ENCODE data around the gene CCM2L. TPM values are rescaled to one million over a fixed set of nuclear protein-coding genes. Genes with fewer than 3 reads are reported as not detected.

Gene CCM2L
- total and polyA plus RNA-seq, 12 donors, result 2.2 to 28.2 (median 6.2) TPM

DNA sequence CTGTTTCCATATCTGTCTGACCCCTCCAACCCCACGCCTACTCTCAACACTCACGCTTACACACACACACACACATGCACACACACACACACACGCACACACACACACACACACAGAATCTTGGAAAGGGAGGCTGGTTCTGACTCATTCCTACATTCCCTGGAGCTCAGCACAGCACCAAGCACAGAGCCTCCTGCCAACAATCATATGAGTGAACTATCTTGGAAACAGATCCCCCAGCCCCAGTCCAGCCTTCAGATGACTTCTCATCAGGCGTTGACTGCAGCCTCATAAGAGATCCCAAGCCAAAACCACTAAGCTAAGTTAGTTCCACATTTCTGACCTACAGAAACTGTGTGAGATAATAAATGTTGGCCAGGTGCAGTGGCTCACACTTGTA is 27.7 kb downstream of the CCM2L start:
- no peak overlapping the region for H3K4me3 ChIP-seq
- no peaks in the 10 kb centered on the region for H3K4me1 ChIP-seq (replicated peaks in 1 of 2)
- H3K36me3 ChIP-seq (replicated peaks in 1 of 2), result no peaks in the 10 kb centered on the region
- 54 to 85% (median 69%) methylated on average over 4 of the region's 4 CpGs for WGBS, 4 donors
- DNase-seq, result no peak
- H3K27ac ChIP-seq, result no peak overlapping the region
- intact Hi-C loops (cut with DNase I), result loop anchor here in 1 of 2 donors (10.0 kb wide), 1 partner anchor 183 kb away; no protein-coding TSS in a partner anchor
- no peak for TF ChIP-seq POLR2A (IDR thresholded peaks at IDR 0.05)
- TF ChIP-seq, protein P1, sequence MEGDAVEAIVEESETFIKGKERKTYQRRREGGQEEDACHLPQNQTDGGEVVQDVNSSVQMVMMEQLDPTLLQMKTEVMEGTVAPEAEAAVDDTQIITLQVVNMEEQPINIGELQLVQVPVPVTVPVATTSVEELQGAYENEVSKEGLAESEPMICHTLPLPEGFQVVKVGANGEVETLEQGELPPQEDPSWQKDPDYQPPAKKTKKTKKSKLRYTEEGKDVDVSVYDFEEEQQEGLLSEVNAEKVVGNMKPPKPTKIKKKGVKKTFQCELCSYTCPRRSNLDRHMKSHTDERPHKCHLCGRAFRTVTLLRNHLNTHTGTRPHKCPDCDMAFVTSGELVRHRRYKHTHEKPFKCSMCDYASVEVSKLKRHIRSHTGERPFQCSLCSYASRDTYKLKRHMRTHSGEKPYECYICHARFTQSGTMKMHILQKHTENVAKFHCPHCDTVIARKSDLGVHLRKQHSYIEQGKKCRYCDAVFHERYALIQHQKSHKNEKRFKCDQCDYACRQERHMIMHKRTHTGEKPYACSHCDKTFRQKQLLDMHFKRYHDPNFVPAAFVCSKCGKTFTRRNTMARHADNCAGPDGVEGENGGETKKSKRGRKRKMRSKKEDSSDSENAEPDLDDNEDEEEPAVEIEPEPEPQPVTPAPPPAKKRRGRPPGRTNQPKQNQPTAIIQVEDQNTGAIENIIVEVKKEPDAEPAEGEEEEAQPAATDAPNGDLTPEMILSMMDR (IDR thresholded peaks at IDR 0.05), result no peak
- no peaks in the 10 kb centered on the region for H3K9me3 ChIP-seq (replicated peaks in 1 of 3)
- peaks cover 8% of the 10 kb centered on the region for H3K27me3 ChIP-seq

DNA sequence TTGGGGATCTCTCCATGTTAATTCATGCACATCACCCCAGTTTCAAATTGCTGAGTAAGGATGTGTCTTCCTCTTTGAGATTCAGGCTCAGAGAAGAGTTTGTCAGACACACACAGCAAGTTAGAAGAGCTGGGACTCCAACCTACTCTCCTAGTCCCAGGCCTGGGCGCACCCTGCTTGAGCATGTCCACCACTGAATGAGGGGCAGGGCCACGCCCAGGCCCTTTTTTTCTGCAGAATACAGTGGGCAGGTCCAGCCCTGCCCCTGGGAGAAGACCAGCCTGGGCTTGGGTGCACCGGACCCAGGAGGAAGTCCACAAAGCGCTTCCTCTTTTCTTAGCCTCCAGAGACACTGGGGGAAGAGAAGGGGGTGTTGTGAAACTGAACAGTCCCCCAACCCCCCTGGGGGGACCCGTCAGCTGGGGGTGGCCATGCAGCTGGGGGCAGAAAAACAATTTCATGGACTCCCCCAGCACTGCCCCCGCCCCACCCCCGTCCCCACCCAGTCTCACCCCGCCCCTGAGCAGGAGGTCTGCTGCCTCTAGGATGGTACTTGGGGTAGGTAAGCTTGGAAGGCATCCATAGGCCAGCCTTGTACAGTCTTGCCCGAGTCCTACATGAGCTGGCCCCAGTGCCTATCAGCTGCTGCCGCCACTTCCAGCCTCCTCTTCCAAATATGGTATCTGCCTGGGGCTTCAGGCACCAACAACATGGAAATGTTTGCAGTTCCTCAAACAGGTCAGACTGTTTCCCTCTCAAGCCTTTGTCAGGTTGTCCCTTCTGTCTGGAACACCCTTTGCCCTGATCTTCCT is 30.1 kb downstream of the CCM2L start:
- WGBS, 4 donors, result 59 to 78% (median 63%) methylated on average over 4 to 10 of the region's 10 CpGs
- Histone ChIP-seq H3K27ac (peak overlapping the region in 2 of 5 donors; percentile 17 to 86), H3K4me1 (replicated peaks in 1 of 2) (no peaks in the 10 kb centered on the region), H3K27me3 (peaks cover 3% of the 10 kb centered on the region), H3K9me3 (replicated peaks in 1 of 3) (no peaks in the 10 kb centered on the region), H3K36me3 (replicated peaks in 1 of 2) (no peaks in the 10 kb centered on the region), H3K4me3 (no peak overlapping the region)
- TF ChIP-seq, protein P1 (IDR thresholded peaks at IDR 0.05), result no peak
- TF ChIP-seq POLR2A (IDR thresholded peaks at IDR 0.05), result no peak
- peak in 5 of 7 donors; percentile 31 to 60 (median 45) for DNase-seq
- intact Hi-C loops (cut with DNase I), result no loop called here

GRCh38 chr20:32045999-32046398 is 35.8 kb downstream of the CCM2L start:
- peaks cover 9% of the 10 kb centered on the region for H3K27me3 ChIP-seq
- H3K9me3 ChIP-seq (replicated peaks in 1 of 3), result no peaks in the 10 kb centered on the region
- DNase-seq, result no peak
- no peak overlapping the region for H3K4me3 ChIP-seq
- H3K27ac ChIP-seq, result no peak overlapping the region
- WGBS, 4 donors, result 67 to 77% (median 71%) methylated on average over 3 of the region's 3 CpGs
- TF ChIP-seq POLR2A (IDR thresholded peaks at IDR 0.05), result no peak
- TF ChIP-seq, protein P1 (IDR thresholded peaks at IDR 0.05), result no peak
- intact Hi-C loops (cut with DNase I), result no loop called here
- no peaks in the 10 kb centered on the region for H3K36me3 ChIP-seq (replicated peaks in 1 of 2)
- H3K4me1 ChIP-seq (replicated peaks in 1 of 2), result no peaks in the 10 kb centered on the region

GRCh38 chr20:32050324-32050841 is 40.1 kb downstream of the CCM2L start:
- 84 to 96% (median 92%) methylated on average over 4 of the region's 4 CpGs for WGBS, 4 donors
- Histone ChIP-seq H3K27ac (no peak overlapping the region), H3K36me3 (replicated peaks in 1 of 2) (no peaks in the 10 kb centered on the region), H3K4me3 (no peak overlapping the region), H3K4me1 (replicated peaks in 1 of 2) (peaks cover 0 to 4% of the 10 kb centered on the region in 2 donors), H3K27me3 (peaks cover 38% of the 10 kb centered on the region), H3K9me3 (replicated peaks in 1 of 3) (no peaks in the 10 kb centered on the region)
- TF ChIP-seq, protein P1 (IDR thresholded peaks at IDR 0.05), result no peak
- no peak for TF ChIP-seq POLR2A (IDR thresholded peaks at IDR 0.05)
- DNase-seq, result no peak
- intact Hi-C loops (cut with DNase I), result no loop called here

Data from adrenal gland (tissue), 12 donors.